DND-41 (cell line): Measurements from ENCODE around the gene C9orf153.

ENCODE experiments used
- ATAC-seq: fragments of 200-7000 bp; cut with Tn5 transposase; 3 replicates; pipeline ENCODE4 v1.9.1; 2021; ENCODE audit warnings: low read depth; ENCODE audit not compliant: insufficient read depth
- DNase-seq: peaks from one replicate; pipeline ENCODE4 v3.0.0-alpha.2; 2020
- H2AFZ ChIP-seq: 2 replicates; pipeline ENCODE4 v1.6.0; 2012; ENCODE audit warnings: low read depth, low read length
- H3K27ac ChIP-seq: 2 replicates; pipeline ENCODE4 v1.5.1; 2012; ENCODE audit warnings: low read length, inconsistent platforms
- H3K27me3 ChIP-seq: fragments of 200-600 bp; sonication (generic); 2 replicates; pipeline ENCODE4 v1.6.0; 2012; ENCODE audit warnings: low read length, mild to moderate bottlenecking, inconsistent platforms; ENCODE audit not compliant: insufficient read depth, poor library complexity
- H3K36me3 ChIP-seq: 2 replicates; pipeline ENCODE4 v1.5.1; 2012; ENCODE audit warnings: low read length, inconsistent platforms; ENCODE audit not compliant: insufficient read depth
- H3K4me1 ChIP-seq: 2 replicates; pipeline ENCODE4 v1.5.1; 2012; ENCODE audit warnings: mild to moderate bottlenecking, low read length; ENCODE audit not compliant: insufficient read depth
- H3K4me2 ChIP-seq: 2 replicates; pipeline ENCODE4 v1.6.0; 2012; ENCODE audit warnings: mild to moderate bottlenecking, moderate library complexity, low read length, inconsistent platforms; ENCODE audit not compliant: insufficient read depth
- H3K4me3 ChIP-seq, 2 experiments: fragments of 200-600 bp in 1 of 2; shearing (Covaris generic) in 1 of 2; 2 replicates each; pipeline ENCODE4 v1.5.1; 2012 to 2016; ENCODE audit warnings: inconsistent platforms in 2 of 2, low read length in 2 of 2, mild to moderate bottlenecking in 2 of 2, low read depth in 1 of 2, moderate library complexity in 1 of 2
- H3K79me2 ChIP-seq: 2 replicates; pipeline ENCODE4 v1.6.0; 2012; ENCODE audit warnings: low read length, inconsistent platforms; ENCODE audit not compliant: insufficient read depth
- H3K9ac ChIP-seq: 2 replicates; pipeline ENCODE4 v1.6.0; 2012; ENCODE audit warnings: low read depth, mild to moderate bottlenecking, inconsistent platforms, low read length, moderate library complexity
- H3K9me3 ChIP-seq: 2 replicates; pipeline ENCODE4 v1.5.1; 2012; ENCODE audit warnings: low read length, moderate library complexity, mild to moderate bottlenecking, inconsistent platforms; ENCODE audit not compliant: insufficient read depth, severe bottlenecking
- H4K20me1 ChIP-seq: 2 replicates; pipeline ENCODE4 v1.6.0; 2012; ENCODE audit warnings: low read length; ENCODE audit not compliant: insufficient read depth
- EZH2 ChIP-seq: IDR thresholded peaks from 3 replicates; pipeline ENCODE4 v1.6.1; 2012; ENCODE audit warnings: borderline replicate concordance, low read depth, mild to moderate bottlenecking, moderate library complexity, low read length, inconsistent platforms; ENCODE audit not compliant: severe bottlenecking
- TF ChIP-seq, protein P1 (sequence below): IDR thresholded peaks from 2 replicates; pipeline ENCODE4 v1.5.1; 2012; ENCODE audit warnings: borderline replicate concordance, low read length, moderate library complexity, mild to moderate bottlenecking; ENCODE audit not compliant: poor library complexity, severe bottlenecking; ENCODE audit errors: extremely low read depth

C9orf153 gene

GRCh38 chr9:86279839-86280238 is 20.4 kb upstream of the C9orf153 start:
- Histone ChIP-seq H3K27ac (no peak overlapping the region), H3K9me3 (no peaks in the 10 kb centered on the region), H3K4me1 (peaks cover 29% of the 10 kb centered on the region), H2AFZ (no peak overlapping the region), H3K4me3 (peak overlapping the region in 1 of 2 experiments; percentile 35; a peak in 1 of 4 replicates), H3K9ac (no peak overlapping the region), H3K4me2 (peak overlapping the region; percentile 97), H3K27me3 (no peaks in the 10 kb centered on the region), H3K79me2 (peaks cover 67% of the 10 kb centered on the region), H3K36me3 (peaks cover 11% of the 10 kb centered on the region), H4K20me1 (peaks cover 15% of the 10 kb centered on the region; the same call in 1 of the 2 replicates)
- ATAC-seq = no peak
- TF ChIP-seq EZH2 = no peak
- TF ChIP-seq, protein P1, sequence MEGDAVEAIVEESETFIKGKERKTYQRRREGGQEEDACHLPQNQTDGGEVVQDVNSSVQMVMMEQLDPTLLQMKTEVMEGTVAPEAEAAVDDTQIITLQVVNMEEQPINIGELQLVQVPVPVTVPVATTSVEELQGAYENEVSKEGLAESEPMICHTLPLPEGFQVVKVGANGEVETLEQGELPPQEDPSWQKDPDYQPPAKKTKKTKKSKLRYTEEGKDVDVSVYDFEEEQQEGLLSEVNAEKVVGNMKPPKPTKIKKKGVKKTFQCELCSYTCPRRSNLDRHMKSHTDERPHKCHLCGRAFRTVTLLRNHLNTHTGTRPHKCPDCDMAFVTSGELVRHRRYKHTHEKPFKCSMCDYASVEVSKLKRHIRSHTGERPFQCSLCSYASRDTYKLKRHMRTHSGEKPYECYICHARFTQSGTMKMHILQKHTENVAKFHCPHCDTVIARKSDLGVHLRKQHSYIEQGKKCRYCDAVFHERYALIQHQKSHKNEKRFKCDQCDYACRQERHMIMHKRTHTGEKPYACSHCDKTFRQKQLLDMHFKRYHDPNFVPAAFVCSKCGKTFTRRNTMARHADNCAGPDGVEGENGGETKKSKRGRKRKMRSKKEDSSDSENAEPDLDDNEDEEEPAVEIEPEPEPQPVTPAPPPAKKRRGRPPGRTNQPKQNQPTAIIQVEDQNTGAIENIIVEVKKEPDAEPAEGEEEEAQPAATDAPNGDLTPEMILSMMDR = no peak
- DNase-seq = no peak

- TF ChIP-seq, protein P1 = no peak
- no peak for TF ChIP-seq EZH2
- H4K20me1 ChIP-seq = peaks cover 15% of the 10 kb centered on the region; the same call in 1 of the 2 replicates
- H3K79me2 ChIP-seq = peaks cover 72% of the 10 kb centered on the region
- H3K4me2 ChIP-seq = no peak overlapping the region
- no peak overlapping the region for H3K27ac ChIP-seq
- no peak overlapping the region for H2AFZ ChIP-seq
- no peaks in the 10 kb centered on the region for H3K27me3 ChIP-seq
- H3K4me3 ChIP-seq = no peak overlapping the region
- no peak for ATAC-seq
- no peak for DNase-seq
- H3K9me3 ChIP-seq = no peaks in the 10 kb centered on the region
- peaks cover 21% of the 10 kb centered on the region for H3K4me1 ChIP-seq
- H3K9ac ChIP-seq = no peak overlapping the region
- H3K36me3 ChIP-seq = peaks cover 30% of the 10 kb centered on the region
Measured at GRCh38 chr9:86277072-86277471, 17.6 kb upstream of the C9orf153 start.

GRCh38 chr9:86275962-86276361 is 16.5 kb upstream of the C9orf153 start:
- Histone ChIP-seq H3K4me2 (no peak overlapping the region), H4K20me1 (peaks cover 15% of the 10 kb centered on the region; the same call in 1 of the 2 replicates), H3K36me3 (peaks cover 41% of the 10 kb centered on the region), H3K9me3 (no peaks in the 10 kb centered on the region), H3K9ac (no peak overlapping the region), H3K4me3 (no peak overlapping the region), H2AFZ (no peak overlapping the region), H3K27ac (no peak overlapping the region), H3K4me1 (peaks cover 17% of the 10 kb centered on the region), H3K27me3 (no peaks in the 10 kb centered on the region), H3K79me2 (peaks cover 61% of the 10 kb centered on the region)
- ATAC-seq (peak; percentile 42; the same call in 2 of the 3 replicates), DNase-seq (no peak)
- TF ChIP-seq, protein P1 = peak; percentile 32
- TF ChIP-seq EZH2 = no peak
